ENCODE results near the gene SLC7A8.

GRCh38 chr14:23177181-23177580 is 6.3 kb downstream of the SLC7A8 start:
- TF ChIP-seq EZH2phosphoT487 (IDR thresholded peaks at IDR 0.05; ENCODE audit: low read depth) (no peak), CTCF (IDR thresholded peaks at IDR 0.05; ENCODE audit: low read depth, low read length) (no peak)
